IgD-negative memory B cell (primary cell): Measurements from ENCODE around the gene ROCK1. TPM values are rescaled to one million over a fixed set of nuclear protein-coding genes. Genes with fewer than 3 reads are reported as not detected.

ENCODE experiments used
- H3K27ac Mint-ChIP-seq, 3 donors: one replicate each; pipeline ENCODE4 v1.8.0; 2020 to 2022; ENCODE audit warnings: mild to moderate bottlenecking in 3 of 3, mixed read lengths in 3 of 3, moderate library complexity in 1 of 3
- H3K27me3 Mint-ChIP-seq: one replicate; pipeline ENCODE4 v1.8.0; 2021; ENCODE audit warnings: mixed read lengths
- H3K36me3 Mint-ChIP-seq: one replicate; pipeline ENCODE4 v1.8.0; 2020; ENCODE audit warnings: mild to moderate bottlenecking, mixed read lengths
- H3K4me1 Mint-ChIP-seq, 3 donors: one replicate each; pipeline ENCODE4 v1.8.0; 2020 to 2022; ENCODE audit warnings: mixed read lengths in 3 of 3, mild to moderate bottlenecking in 1 of 3
- H3K4me3 Mint-ChIP-seq, 4 donors: one replicate each; pipeline ENCODE4 v1.8.0; 2020 to 2022; ENCODE audit warnings: mild to moderate bottlenecking in 4 of 4, mixed read lengths in 4 of 4, moderate library complexity in 3 of 4
- H3K9me3 Mint-ChIP-seq, 3 donors: one replicate each; pipeline ENCODE4 v1.8.0; 2020 to 2021; ENCODE audit warnings: mixed read lengths in 3 of 3, mild to moderate bottlenecking in 1 of 3
- polyA plus RNA-seq: library from polyadenylated mRNA; unstranded; fragments of 300-500 nt; fragmentation: Illumina TruSeq; gene quantifications from one replicate; pipeline ENCODE4 v1.2.3, GENCODE V29; 2021

Gene ROCK1
- polyA plus RNA-seq, 1 donor from 2014 or later = 41.2 TPM

- H3K36me3 Mint-ChIP-seq = peaks cover 19% of the 10 kb centered on the region
- peaks cover 0 to 14% (median 4%) of the 10 kb centered on the region in 3 donors for H3K9me3 Mint-ChIP-seq
- no peak overlapping the region for H3K27ac Mint-ChIP-seq
Observed at GRCh38 chr18:21084511-21085078, 27.0 kb downstream of the ROCK1 start.

GRCh38 chr18:21083017-21083416 is 28.6 kb downstream of the ROCK1 start:
- Mint-ChIP-seq H3K4me3 (no peak overlapping the region), H3K36me3 (peaks cover 19% of the 10 kb centered on the region), H3K27ac (no peak overlapping the region), H3K27me3 (no peaks in the 10 kb centered on the region), H3K4me1 (peaks cover 63 to 78% (median 78%) of the 10 kb centered on the region in 3 donors), H3K9me3 (peaks cover 0 to 14% (median 4%) of the 10 kb centered on the region in 3 donors)

More at GRCh38 chr18:21084511-21085078, 27.0 kb downstream of the ROCK1 start:
- Mint-ChIP-seq H3K27me3 (no peaks in the 10 kb centered on the region), H3K4me3 (peak overlapping the region in 1 of 4 donors; percentile 35), H3K4me1 (peaks cover 52 to 69% (median 67%) of the 10 kb centered on the region in 3 donors)

GRCh38 chr18:21081426-21081825 is 30.2 kb downstream of the ROCK1 start:
- H3K27ac Mint-ChIP-seq = no peak overlapping the region

GRCh38 chr18:21080576-21080975 is 31.0 kb downstream of the ROCK1 start:
- H3K9me3 Mint-ChIP-seq = peaks cover 0 to 4% (median 4%) of the 10 kb centered on the region in 3 donors
- H3K36me3 Mint-ChIP-seq = peaks cover 11% of the 10 kb centered on the region
- peaks cover 58 to 79% (median 77%) of the 10 kb centered on the region in 3 donors for H3K4me1 Mint-ChIP-seq
- peak overlapping the region in 1 of 4 donors; percentile 71 for H3K4me3 Mint-ChIP-seq
- no peaks in the 10 kb centered on the region for H3K27me3 Mint-ChIP-seq
- no peak overlapping the region for H3K27ac Mint-ChIP-seq

More at GRCh38 chr18:21081426-21081825, 30.2 kb downstream of the ROCK1 start:
- peak overlapping the region in 1 of 4 donors; percentile 13 for H3K4me3 Mint-ChIP-seq
- H3K4me1 Mint-ChIP-seq = peaks cover 55 to 76% (median 76%) of the 10 kb centered on the region in 3 donors
- peaks cover 11% of the 10 kb centered on the region for H3K36me3 Mint-ChIP-seq
- H3K27me3 Mint-ChIP-seq = no peaks in the 10 kb centered on the region
- H3K9me3 Mint-ChIP-seq = peaks cover 0 to 4% (median 4%) of the 10 kb centered on the region in 3 donors

- no peaks in the 10 kb centered on the region for H3K36me3 Mint-ChIP-seq
- H3K4me1 Mint-ChIP-seq = peaks cover 55 to 67% (median 64%) of the 10 kb centered on the region in 3 donors
- H3K4me3 Mint-ChIP-seq = peak overlapping the region in 3 of 4 donors; percentile 34 to 50 (median 34)
- no peaks in the 10 kb centered on the region for H3K27me3 Mint-ChIP-seq
- peak overlapping the region in 2 of 3 donors; percentile 12 to 60 for H3K27ac Mint-ChIP-seq
- no peaks in the 10 kb centered on the region for H3K9me3 Mint-ChIP-seq
Observed at GRCh38 chr18:21074336-21075323, 37.0 kb downstream of the ROCK1 start.

GRCh38 chr18:21073180-21073579 is 38.4 kb downstream of the ROCK1 start:
- H3K4me3 Mint-ChIP-seq = peak overlapping the region in 1 of 4 donors; percentile 4
- H3K9me3 Mint-ChIP-seq = no peaks in the 10 kb centered on the region
- H3K4me1 Mint-ChIP-seq = peaks cover 47 to 58% (median 52%) of the 10 kb centered on the region in 3 donors
- no peaks in the 10 kb centered on the region for H3K27me3 Mint-ChIP-seq
- H3K36me3 Mint-ChIP-seq = peaks cover 3% of the 10 kb centered on the region
- H3K27ac Mint-ChIP-seq = peak overlapping the region in 1 of 3 donors; percentile 23

- peaks cover 3% of the 10 kb centered on the region for H3K36me3 Mint-ChIP-seq
- H3K4me3 Mint-ChIP-seq = no peak overlapping the region
- H3K9me3 Mint-ChIP-seq = no peaks in the 10 kb centered on the region
- no peak overlapping the region for H3K27ac Mint-ChIP-seq
- H3K27me3 Mint-ChIP-seq = no peaks in the 10 kb centered on the region
- H3K4me1 Mint-ChIP-seq = peaks cover 43 to 50% (median 45%) of the 10 kb centered on the region in 3 donors
Observed at GRCh38 chr18:21071071-21071470, 40.5 kb downstream of the ROCK1 start.

GRCh38 chr18:21069468-21069867 is 42.1 kb downstream of the ROCK1 start:
- Mint-ChIP-seq H3K4me1 (peaks cover 31 to 43% (median 31%) of the 10 kb centered on the region in 3 donors), H3K27ac (no peak overlapping the region), H3K4me3 (no peak overlapping the region), H3K9me3 (no peaks in the 10 kb centered on the region), H3K36me3 (peaks cover 3% of the 10 kb centered on the region), H3K27me3 (no peaks in the 10 kb centered on the region)

- peaks cover 13 to 45% (median 22%) of the 10 kb centered on the region in 3 donors for H3K4me1 Mint-ChIP-seq
- H3K36me3 Mint-ChIP-seq = peaks cover 5% of the 10 kb centered on the region
- no peak overlapping the region for H3K4me3 Mint-ChIP-seq
- peak overlapping the region in 1 of 3 donors; percentile 54 for H3K27ac Mint-ChIP-seq
- H3K9me3 Mint-ChIP-seq = no peaks in the 10 kb centered on the region
- no peaks in the 10 kb centered on the region for H3K27me3 Mint-ChIP-seq
Observed at GRCh38 chr18:21064347-21064746, 47.3 kb downstream of the ROCK1 start.

- Mint-ChIP-seq H3K36me3 (peaks cover 2% of the 10 kb centered on the region), H3K4me1 (peaks cover 10 to 46% (median 17%) of the 10 kb centered on the region in 3 donors), H3K27ac (peak overlapping the region in 1 of 3 donors; percentile 58), H3K9me3 (no peaks in the 10 kb centered on the region), H3K4me3 (no peak overlapping the region), H3K27me3 (no peaks in the 10 kb centered on the region)
Observed at GRCh38 chr18:21063011-21063410, 48.6 kb downstream of the ROCK1 start.

GRCh38 chr18:21057112-21057511 is 54.5 kb downstream of the ROCK1 start:
- Mint-ChIP-seq H3K36me3 (peaks cover 2% of the 10 kb centered on the region), H3K9me3 (no peaks in the 10 kb centered on the region), H3K4me3 (no peak overlapping the region), H3K27ac (no peak overlapping the region), H3K27me3 (no peaks in the 10 kb centered on the region), H3K4me1 (peaks cover 7 to 20% (median 10%) of the 10 kb centered on the region in 3 donors)

GRCh38 chr18:21056545-21056944 is 55.1 kb downstream of the ROCK1 start:
- Mint-ChIP-seq H3K27me3 (no peaks in the 10 kb centered on the region), H3K4me3 (no peak overlapping the region), H3K36me3 (no peaks in the 10 kb centered on the region), H3K4me1 (peaks cover 9 to 19% (median 10%) of the 10 kb centered on the region in 3 donors), H3K27ac (no peak overlapping the region), H3K9me3 (no peaks in the 10 kb centered on the region)

- Mint-ChIP-seq H3K9me3 (no peaks in the 10 kb centered on the region), H3K27me3 (no peaks in the 10 kb centered on the region), H3K4me1 (peaks cover 20 to 27% (median 22%) of the 10 kb centered on the region in 3 donors), H3K27ac (no peak overlapping the region), H3K4me3 (no peak overlapping the region), H3K36me3 (no peaks in the 10 kb centered on the region)
Observed at GRCh38 chr18:21054252-21054821, 57.3 kb downstream of the ROCK1 start.

GRCh38 chr18:21053127-21053526 is 58.5 kb downstream of the ROCK1 start:
- Mint-ChIP-seq H3K27ac (no peak overlapping the region), H3K4me1 (peaks cover 19 to 25% (median 24%) of the 10 kb centered on the region in 3 donors), H3K27me3 (no peaks in the 10 kb centered on the region), H3K36me3 (no peaks in the 10 kb centered on the region), H3K4me3 (no peak overlapping the region), H3K9me3 (no peaks in the 10 kb centered on the region)

- Mint-ChIP-seq H3K4me3 (no peak overlapping the region), H3K4me1 (peaks cover 19 to 25% (median 24%) of the 10 kb centered on the region in 3 donors), H3K27ac (no peak overlapping the region), H3K36me3 (no peaks in the 10 kb centered on the region), H3K9me3 (no peaks in the 10 kb centered on the region), H3K27me3 (no peaks in the 10 kb centered on the region)
Observed at GRCh38 chr18:21052385-21052784, 59.2 kb downstream of the ROCK1 start.
